Left forelimb (tissue), 1 donor: ENCODE results near the gene TMEM117.
"Not testable (repeated sequence)": the region's sequence is repeated elsewhere in the genome, so short reads cannot be mapped to it uniquely, and the experiment has no call there.

Experiments
- DNase-seq: peaks from one replicate; pipeline ENCODE4 v3.0.0-alpha.2; 2018; ENCODE audit warnings: low spot score

The TMEM117 gene

DNA sequence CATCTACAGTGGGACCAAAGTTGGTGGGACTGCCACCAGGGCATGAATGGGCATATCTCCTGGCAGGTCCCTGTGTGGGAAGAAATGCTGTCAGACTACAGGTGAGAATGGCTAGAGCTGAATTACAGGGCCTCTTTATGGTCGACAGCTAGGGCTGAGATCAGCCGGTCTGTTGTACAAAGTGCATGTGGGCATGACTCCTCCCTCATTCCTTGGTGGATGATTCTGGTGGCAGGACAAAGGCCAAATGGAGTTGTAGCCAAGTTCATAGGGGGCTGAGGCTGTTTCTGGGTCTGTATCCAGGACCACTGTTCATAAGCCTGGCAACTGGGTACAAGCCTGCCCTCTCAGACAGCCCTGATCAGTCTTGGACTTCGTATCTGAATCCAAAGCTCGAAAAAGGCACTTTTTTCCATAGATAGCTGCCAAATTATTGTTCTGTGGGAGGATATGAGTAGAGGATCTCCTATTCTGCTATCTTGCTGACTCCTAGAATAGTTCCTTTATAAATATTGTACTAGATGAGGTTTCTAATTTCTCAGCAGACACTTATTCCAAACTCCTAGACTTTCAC is 460.8 kb downstream of the TMEM117 start:
- no peak for DNase-seq

DNA sequence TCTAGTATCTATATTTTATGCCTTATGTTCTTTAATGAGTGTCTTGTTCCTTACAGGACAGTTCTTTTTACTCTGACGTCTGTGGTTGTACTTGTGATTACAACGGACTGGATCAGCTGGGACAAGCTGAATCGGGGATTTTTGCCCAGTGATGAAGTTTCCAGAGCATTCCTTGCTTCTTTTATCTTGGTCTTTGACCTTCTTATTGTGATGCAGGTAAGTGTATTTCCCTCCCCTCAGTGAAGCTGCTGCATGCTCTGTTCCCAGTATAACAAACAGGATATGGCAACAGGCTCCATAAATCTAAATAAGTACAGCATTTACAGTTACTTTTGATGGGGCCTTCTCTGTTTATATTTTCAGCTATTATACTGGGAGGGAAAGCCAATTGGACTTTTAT is 463.6 kb downstream of the TMEM117 start:
- no peak for DNase-seq

DNA sequence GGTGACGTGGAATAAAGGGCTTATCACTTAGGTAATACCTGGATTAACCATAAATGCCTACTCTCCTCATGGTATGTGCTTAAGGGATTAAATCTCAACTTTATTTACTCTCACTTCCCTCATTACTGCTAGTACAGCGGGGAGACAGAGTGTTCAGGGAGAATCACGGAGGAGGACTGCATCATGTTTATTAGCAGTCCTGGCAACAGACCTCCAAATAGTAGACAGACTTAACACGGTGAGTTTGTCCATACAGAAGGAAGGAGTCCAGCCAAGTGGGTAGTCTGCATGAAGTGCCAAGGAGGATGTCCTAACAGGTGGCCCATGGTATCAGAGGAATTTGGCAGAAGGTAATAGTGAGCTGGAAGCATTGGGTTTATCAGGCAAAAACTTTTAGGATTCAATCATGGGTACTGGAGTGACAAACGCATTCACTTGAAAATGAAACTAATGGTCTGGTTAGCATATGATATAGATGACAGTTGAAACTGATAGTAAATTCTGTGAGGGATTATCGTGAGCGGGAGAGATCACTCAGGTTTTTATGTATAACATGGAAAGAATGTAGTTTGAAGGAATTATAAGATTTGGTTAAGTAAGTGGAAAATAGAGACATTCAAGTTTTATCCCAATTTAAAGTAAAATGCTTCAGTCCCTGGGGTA is 471.8 kb downstream of the TMEM117 start:
- DNase-seq, result no peak

DNA sequence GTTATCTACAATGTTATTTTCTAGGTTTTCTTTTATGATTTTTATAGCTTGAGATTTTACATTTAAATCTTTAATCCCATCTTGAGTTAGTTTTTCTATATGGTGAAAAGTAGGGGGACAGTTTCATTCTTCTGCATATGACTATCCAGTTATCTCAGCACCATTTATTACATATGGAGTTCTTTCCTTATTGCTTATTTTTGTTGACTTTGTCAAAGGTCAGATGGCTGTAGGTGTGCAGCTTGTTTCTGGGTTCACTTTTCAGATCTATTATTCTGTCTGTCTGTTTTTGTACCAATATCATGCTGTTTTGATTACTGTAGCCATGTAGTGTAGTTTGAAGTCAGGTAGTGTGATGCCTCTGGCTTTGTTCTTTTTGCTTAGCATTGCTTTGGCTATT is 477.3 kb downstream of the TMEM117 start:
- no peak for DNase-seq

DNA sequence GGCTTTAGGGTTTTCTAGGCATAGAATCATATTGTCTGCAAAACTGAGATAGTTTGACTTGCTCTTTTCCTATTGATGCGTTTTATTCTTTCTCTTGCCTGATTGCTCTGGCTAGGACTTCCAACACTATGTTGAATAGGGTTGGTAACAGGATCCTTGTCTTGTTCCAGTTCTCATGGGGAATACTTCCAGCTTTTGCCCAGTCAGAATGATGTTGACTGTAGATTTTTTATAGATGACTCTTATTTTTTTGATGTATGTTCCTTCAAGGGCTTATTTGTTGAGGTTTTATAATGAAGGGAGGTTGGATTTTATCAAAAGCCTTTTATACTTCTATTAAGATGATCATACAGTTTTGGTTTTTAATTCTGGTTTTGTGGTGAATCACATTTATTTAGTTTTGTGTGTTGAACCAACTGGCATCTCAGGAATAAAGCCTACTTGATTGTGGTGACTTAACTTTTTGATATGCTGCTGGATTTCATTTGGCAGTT is 478.2 kb downstream of the TMEM117 start:
- no peak for DNase-seq

DNA sequence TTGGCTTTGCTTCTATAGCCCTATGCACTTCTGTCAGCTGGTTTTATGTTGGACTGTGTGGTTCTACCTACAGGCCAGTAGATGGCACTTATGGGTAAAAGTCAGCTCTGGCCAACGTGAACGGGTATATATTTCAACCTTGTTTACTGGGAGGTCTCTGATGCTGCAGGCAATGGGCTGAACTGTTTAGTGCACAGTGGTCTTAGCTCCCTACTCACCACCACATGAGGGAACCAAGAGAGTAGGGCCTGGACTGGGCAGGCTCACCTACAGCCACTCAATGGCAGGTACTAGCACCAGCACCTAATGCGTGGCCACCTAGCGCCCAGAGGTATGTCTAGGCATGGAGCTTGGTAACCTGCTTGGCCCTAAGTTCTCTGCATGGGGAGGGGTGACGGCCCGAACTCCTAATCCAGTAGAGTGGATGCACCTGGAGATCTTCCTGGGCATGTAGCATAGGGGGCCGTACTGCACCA is 481.8 kb downstream of the TMEM117 start:
- no peak for DNase-seq

DNA sequence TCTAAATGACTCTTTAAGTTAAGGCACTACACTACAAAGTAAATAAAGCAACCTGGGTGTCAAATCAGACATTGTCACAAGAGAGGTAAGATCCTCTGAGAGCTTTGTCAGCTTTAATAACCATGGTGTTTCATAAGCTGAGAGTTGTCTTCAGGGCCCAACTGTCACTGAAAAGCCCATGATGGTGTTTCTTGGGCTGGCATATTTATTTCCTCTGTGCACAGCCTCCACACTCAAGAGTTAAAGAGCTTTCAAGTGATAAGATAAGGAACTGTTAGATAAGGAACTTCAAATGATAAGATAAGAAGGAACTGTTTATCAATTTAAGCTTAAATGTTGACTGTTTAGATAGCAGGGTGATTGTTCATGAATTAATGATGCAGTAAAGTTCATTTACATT is 495.4 kb downstream of the TMEM117 start:
- no peak for DNase-seq

DNA sequence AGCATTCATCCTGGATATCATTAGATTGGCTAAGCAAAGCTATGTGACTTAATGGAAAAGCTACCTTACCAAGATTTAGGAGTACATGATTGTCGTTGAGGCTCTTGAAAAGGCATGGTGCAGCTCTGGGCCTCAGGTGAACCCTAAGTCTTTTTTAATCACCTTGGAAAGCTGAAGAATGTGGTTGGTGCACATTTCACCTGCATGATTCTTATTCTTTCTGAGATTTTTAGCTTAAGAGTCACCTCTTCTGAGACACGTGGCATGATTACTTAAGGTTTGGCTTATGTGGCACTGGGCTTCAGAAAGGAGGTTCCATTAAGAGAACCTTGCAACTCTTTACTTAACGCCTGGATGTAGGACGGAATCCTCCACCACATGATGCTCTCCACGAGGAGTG is 498.5 kb downstream of the TMEM117 start:
- no peak for DNase-seq

DNA sequence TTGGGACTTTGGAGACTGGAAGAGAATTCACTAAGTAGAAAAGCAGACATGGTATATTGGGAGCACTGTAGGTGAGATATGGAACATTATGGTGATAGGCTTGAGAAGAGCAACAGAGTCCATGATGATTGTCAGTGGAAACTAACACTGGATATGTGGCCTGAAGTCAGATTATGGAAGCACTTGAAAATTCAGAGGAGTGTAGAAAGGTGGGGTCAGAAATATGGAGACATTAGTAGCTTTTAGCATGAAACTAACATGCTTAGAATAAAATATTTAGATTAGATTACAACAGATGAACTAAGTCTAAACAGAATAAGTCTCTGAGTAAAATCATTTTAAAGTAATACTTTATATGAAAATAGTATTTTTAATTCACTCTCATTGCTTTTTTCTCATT is 499.1 kb downstream of the TMEM117 start:
- no peak for DNase-seq

DNA sequence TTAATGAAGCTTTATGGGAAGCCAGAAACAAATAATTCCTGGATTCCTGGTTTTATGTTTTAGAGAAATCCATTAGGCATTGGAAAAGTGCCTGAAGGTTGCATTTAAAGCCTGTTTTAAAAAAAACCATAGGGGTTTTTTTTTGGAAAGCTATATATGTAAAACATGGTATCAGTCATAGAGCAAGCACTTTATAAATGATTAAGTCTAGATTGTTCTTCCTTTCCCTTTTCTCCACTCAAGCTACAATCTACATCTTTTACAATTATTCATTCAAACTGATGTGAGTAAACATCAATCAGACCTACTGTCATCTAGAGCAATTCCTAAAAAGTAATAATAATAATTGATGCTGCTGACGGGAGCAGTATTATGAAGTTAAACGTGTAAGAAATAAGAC is 500.7 kb downstream of the TMEM117 start:
- DNase-seq, result no peak

DNA sequence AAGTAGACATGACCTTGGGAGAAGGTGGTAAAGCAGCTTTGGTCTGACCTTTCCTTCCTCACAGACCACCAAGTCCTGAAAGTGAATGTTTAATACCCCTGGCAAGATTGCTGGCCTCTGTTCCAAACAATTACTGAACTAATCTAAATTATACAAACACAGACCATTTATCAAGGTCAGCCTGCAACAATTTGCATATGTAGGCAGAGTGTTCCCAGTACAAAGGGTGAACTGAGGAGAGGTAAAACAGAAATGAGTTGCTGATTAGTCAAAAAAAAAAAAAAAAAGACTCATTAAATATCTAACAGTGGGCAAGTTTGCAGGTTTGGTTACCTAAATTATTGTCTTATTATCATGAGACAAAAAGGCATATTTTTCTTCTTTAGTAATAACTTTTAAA is 506.5 kb downstream of the TMEM117 start:
- no peak for DNase-seq

DNA sequence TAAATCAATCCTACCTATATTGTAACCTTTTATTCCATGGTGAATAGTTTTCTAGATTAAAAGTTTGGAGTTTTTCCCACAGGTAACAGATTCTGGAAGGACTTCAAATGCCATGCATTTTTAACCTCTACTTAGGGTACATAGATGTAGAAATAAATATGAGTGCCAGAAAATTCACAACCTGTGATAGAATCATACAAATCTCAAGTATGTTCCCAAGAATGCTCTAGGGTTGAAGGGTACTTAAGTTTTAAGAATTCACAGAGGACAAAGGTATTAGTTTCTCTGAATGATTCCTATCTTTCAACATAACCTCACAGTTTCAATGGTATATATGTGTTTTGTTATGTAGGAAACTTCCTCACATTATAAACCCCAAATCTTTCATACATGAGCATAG is 511.3 kb downstream of the TMEM117 start:
- no peak for DNase-seq

DNA sequence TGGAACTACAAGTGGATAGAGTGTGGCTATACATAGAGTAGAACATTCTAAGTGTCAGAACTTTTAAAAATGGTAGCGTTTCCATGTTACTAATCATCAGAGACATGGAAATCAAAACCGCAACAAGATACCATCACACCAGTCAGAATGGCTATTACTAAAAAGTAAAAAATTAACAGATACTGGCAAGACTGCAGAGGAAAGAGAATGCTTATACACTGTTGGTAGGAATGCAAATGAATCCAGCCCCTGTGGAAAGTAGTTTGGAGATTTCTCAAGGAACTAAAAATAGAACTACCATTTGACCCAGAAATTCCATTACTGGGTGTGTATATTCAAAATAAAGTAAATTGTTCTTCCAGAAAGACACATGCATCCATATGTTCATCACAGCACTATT is 521.6 kb downstream of the TMEM117 start:
- no peak for DNase-seq

DNA sequence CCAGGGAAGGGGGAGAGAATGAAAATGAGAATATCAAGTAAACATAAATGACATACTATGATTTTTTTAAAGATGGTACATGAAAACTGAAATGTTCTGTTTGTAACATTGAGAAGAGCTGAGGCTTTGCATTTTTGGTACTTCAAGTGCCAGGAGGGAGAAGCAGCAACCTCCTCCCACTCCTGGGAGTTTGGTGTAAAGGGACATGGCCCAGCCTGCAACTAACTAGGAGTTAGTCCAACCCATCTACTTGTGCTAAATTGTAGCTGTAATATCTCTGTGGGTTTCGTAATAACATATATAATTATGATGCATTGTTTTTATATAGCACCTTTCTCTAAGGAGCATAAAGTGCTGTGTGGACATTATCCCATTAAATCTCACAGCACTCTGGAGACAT is 522.8 kb downstream of the TMEM117 start:
- DNase-seq, result no peak

DNA sequence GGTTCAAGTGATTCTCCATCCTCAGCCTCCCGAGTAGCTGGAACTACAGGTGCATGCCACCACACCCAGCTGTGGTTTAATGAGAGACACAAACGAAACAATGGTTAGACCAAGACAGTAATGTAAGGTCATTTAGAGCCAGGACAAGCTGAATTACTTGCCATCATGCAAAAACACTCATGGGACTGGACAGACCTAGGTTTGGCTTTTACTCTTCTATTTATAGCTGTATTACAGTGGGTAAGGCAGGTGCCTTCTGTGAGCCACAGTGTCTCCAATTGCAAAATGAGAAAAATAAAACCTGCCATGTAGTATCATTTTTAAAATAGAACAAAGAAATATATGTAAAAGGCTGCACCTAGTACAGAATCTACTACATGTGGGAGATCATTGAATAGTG is 527.1 kb downstream of the TMEM117 start:
- no peak for DNase-seq

DNA sequence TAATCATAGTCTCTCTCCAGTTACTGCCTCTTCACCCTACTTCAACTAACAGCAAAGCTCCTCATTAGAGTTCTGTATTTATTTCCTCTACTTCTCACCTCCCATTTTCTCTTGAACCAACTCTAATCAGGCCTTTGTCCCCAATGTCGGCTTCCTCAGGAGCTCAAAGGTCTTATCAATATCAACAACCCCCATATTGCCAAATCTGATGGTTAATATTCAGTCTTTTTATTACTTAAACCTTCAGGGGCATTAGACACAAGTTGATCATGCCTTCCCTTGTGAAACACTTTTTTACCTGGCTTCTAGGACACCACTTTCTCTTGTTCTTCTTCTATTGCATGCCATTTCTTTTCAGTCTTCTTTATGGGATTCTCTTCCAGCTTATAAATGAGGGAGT is 531.3 kb downstream of the TMEM117 start:
- DNase-seq, result no peak

DNA sequence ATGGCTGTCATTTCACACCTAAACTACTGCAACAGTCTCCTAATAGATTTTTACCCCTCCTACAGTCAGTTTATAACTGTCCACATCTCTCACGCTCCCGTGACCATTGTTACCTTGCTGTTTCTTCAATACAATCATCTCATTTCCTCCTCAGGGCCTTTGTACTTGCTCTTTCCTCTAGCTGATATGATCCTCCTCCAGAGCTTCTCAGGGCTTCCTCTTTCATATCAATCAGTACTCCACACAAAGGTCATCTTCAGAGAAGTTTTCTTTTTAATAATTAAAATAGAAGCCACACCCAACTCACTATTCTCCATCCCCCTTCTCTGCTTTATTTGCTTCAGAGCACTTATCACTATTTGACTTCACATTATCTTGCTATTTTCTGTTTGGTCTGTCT is 532.0 kb downstream of the TMEM117 start:
- no peak for DNase-seq

DNA sequence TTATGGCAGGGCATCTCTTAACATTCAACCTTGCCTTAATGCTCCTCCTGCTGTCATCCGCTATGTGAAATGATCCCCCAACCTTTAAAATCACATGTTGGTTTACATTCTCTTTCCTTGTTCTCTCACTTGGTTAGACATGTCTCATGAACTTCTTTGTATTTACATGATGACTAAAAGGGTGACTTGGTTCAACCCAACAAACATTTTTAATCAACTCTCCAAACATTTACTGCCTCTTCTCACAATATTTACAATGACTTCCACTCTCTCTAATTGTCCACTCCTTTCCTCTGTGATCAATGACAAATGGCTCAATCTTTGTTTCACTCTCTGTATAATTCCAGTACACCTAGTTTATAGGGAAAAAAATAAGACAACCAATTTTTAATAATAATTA is 534.1 kb downstream of the TMEM117 start:
- no peak for DNase-seq

DNA sequence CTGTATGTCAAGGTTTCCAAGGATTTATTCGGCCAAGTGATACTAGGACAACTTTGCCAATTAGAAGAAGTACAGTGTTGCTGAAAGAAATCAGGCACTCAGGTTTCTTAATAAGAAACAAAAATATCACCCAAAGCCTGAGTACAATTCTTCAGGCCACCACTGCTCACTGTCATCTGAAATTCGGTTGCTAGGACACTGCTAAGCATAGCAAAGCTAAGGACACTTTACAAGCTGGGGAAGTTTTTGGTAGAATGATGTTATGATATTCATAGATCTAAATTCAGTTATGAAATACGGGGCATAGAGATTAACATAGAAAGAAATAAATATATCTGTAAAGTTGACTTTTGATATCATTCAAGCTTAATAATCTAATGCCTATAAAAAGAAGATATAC is 535.1 kb downstream of the TMEM117 start:
- DNase-seq, result no peak

DNA sequence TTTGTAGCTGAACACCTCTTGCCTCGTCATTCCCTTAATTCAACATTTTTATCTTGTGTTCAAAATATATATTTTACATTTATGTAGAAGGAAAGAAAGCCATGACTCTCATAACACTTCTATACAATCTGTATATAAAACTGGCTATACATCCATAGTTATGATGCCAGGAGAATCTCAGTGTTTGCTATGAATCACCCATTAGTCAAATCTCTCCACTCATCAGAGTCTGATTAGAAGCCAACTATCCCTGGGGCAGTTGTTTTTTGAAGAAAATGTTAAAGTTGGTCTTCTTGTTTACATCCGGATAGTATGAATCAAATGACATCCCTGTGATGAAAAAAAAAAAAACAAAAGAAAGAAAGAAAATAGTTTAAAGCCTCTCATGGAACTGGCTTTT is 536.4 kb downstream of the TMEM117 start:
- no peak for DNase-seq

DNA sequence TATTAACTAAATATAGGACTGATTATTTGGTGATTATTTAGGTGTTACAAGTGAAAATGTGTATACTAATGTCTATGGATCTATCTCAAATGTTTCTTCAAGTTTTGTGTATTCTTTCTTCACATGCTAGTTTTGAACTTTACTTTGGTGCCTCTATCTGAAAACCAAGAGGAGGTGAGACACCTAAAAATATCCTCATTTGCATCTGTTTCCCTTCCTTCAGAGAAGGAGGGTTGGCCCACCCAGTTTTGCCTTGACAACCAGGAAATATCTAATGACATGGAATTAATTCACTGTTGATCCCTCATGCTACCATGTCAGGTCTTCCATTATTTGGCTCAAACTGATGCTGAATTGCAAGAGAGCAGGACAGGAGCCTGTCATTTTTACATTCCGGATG is 539.8 kb downstream of the TMEM117 start:
- no peak for DNase-seq

DNA sequence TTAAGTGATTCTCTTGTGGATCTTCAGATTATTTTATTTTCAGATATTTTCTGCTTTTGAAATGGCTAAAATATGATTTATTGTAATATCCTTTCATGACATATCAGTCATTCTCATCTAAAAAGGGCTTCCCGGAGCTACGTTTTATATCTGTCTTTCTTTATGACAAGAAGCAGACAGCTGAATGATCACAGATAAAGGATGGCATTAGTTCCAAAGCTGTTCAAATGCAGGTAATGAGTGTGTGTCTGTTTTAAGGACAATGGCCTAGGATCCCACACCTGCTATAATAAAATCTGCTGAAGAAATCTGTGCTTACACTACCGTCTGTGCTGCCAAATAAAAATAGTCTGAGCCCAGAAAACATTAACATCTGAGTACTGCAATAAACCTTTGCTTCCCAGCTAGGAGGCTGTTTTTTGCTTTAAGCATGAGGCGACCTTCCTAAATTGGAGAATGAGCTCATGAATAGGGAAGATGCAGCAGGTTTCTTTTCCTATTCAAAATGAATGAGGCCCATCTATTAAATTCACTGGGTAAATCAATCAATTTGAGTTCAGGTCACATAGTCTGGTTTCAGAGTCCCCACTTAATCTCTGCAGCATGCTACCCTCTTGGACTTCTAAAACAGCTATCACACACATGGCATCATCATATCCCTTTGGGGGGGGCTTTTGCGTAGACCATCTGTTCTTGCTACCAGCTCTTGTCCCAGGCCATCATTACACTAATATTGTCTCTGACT is 541.7 kb downstream of the TMEM117 start:
- DNase-seq, result no peak

DNA sequence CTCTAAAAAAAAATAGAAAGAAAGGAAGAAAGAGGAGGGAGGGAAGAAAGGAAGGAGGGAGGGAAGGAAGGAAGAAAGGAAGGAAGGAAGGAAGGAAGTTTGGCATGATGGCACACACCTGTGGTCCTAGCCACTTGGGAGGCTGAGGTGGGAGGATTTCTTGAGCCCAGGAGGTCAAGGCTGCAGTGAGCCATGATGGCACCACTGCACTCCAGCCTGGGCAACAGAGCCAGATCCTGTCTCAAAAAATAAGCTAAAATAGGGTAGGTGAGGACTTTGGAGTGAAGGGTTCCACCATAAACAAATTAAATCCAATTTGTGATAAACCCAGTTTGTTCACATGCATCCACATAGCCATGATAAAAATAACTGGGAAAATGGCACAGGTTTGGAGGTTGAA is 543.2 kb downstream of the TMEM117 start:
- not testable (repeated sequence) for DNase-seq
